ENCODE data around the gene DNAJC5. TPM values are rescaled to one million over a fixed set of nuclear protein-coding genes. Genes with fewer than 3 reads are reported as not detected.
A peak's percentile ranks its signal among the peaks of the same experiment; 100 is the strongest.

DNAJC5 gene
- total and polyA plus RNA-seq, 9 donors = 11.1 to 32.8 (median 26.5) TPM

GRCh38 chr20:63968136-63968927 lies 73.4 kb downstream of the DNAJC5 start:
- Histone ChIP-seq H3K4me1 (ENCODE audit: insufficient read depth) (peaks cover 11% of the 10 kb centered on the region), H3K4me3 (peak overlapping the region; percentile 57), H3K36me3 (no peaks in the 10 kb centered on the region), H3K27ac (peak overlapping the region; percentile 65 to 67), H3K27me3 (no peaks in the 10 kb centered on the region), H3K9me3 (no peaks in the 10 kb centered on the region)
- intact Hi-C loops (cut with DNase I) = no loop called here
- peak; percentile 28 to 56 (median 47) for DNase-seq
- TF ChIP-seq CTCF (IDR thresholded peaks at IDR 0.05) (no peak), POLR2A (IDR thresholded peaks at IDR 0.05) (no peak), EP300 (IDR thresholded peaks at IDR 0.05) (no peak)
- 62 to 79% (median 67%) methylated on average over 14 of the region's 14 CpGs for WGBS, 3 donors

- Histone ChIP-seq H3K36me3 (no peaks in the 10 kb centered on the region), H3K27ac (peak overlapping the region; percentile 65 to 67), H3K27me3 (no peaks in the 10 kb centered on the region), H3K4me1 (ENCODE audit: insufficient read depth) (peaks cover 11% of the 10 kb centered on the region), H3K9me3 (no peaks in the 10 kb centered on the region), H3K4me3 (peak overlapping the region; percentile 57)
- intact Hi-C loops (cut with DNase I) = no loop called here
- DNase-seq = peak; percentile 41 to 73 (median 64)
- WGBS, 3 donors = 0 to 2% (median 1%) methylated on average over 32 to 70 of the region's 70 CpGs
- no peak for TF ChIP-seq POLR2A (IDR thresholded peaks at IDR 0.05)
- TF ChIP-seq EP300 (IDR thresholded peaks at IDR 0.05) = no peak
- no peak for TF ChIP-seq CTCF (IDR thresholded peaks at IDR 0.05)
Observed at GRCh38 chr20:63968928-63969760, 74.2 kb downstream of the DNAJC5 start.

- Histone ChIP-seq H3K36me3 (no peaks in the 10 kb centered on the region), H3K27me3 (no peaks in the 10 kb centered on the region), H3K9me3 (no peaks in the 10 kb centered on the region), H3K4me3 (peak within 1 kb of the TSS; percentile 57), H3K27ac (peak within 1 kb of the TSS; percentile 65 to 67), H3K4me1 (ENCODE audit: insufficient read depth) (peaks cover 11% of the 10 kb centered on the region)
- TF ChIP-seq CTCF (IDR thresholded peaks at IDR 0.05) (no peak), POLR2A (IDR thresholded peaks at IDR 0.05) (no peak), EP300 (IDR thresholded peaks at IDR 0.05) (no peak)
- intact Hi-C loops (cut with DNase I) = loop anchor here in 3 of 4 donors (5.0 to 10.0 kb wide), 3 partner anchors 63 to 433 kb away; partner anchors contain the start of gene PTK6 (in 1 of the 3)
- DNase-seq = peak; percentile 71 to 83 (median 80)
- WGBS, 3 donors = 3% methylated on average over 33 to 73 of the region's 73 CpGs
Observed at GRCh38 chr20:63969838-63970713, 75.2 kb downstream of the DNAJC5 start, which contains the start of gene ZNF512B. Gene ZNF512B, minus strand, starts transcription at chr20:63969930. Its CDS starts 1,980 bp downstream, at chr20:63967950.

Data from ovary (tissue), 9 donors.